Measurements from ENCODE around the gene LRRC63.

Gene LRRC63

GRCh38 chr13:46202966-46203365 lies 8.8 kb upstream of the LRRC63 start:
- CTCF ChIA-PET = interaction anchor here (0.6 to 1.5 kb wide), 2 partner anchors 18 to 20 kb away, joined by 3 to 4 read pairs; no protein-coding TSS in a partner anchor
- Histone ChIP-seq H3K4me1 (ENCODE audit: control insufficient read depth, insufficient read depth, low read length) (no peaks in the 10 kb centered on the region), H3K27ac (ENCODE audit: extremely low read depth, low read depth, low read length) (no peak overlapping the region), H3K36me3 (ENCODE audit: control insufficient read depth in 2 of 2, insufficient read depth in 1 of 2, low read length in 2 of 2) (no peaks in the 10 kb centered on the region), H3K9me3 (ENCODE audit: control insufficient read depth, insufficient read depth, low read depth, low read length) (no peaks in the 10 kb centered on the region), H3K4me3 (ENCODE audit: low read depth, low read length) (no peak overlapping the region)
- TF ChIP-seq ZSCAN30 (tag by site-specific recombination; IDR thresholded peaks at IDR 0.05) (no peak), ZBTB1 (tag by site-specific recombination; IDR thresholded peaks at IDR 0.05) (no peak), PATZ1 (tag by site-specific recombination; IDR thresholded peaks at IDR 0.05) (no peak), KLF7 (tag by site-specific recombination; IDR thresholded peaks at IDR 0.05; ENCODE audit: borderline replicate concordance) (no peak), SP2 (tag by site-specific recombination; IDR thresholded peaks at IDR 0.05) (no peak), PRDM2 (tag by site-specific recombination; IDR thresholded peaks at IDR 0.05; ENCODE audit: borderline replicate concordance) (no peak), PRDM6 (tag by site-specific recombination; IDR thresholded peaks at IDR 0.05) (no peak), ZNF449 (tag by site-specific recombination; IDR thresholded peaks at IDR 0.05) (no peak), ZNF76 (tag by site-specific recombination; IDR thresholded peaks at IDR 0.05; ENCODE audit: borderline replicate concordance, low read depth) (no peak), SCRT1 (tag by site-specific recombination; IDR thresholded peaks at IDR 0.05; ENCODE audit: borderline replicate concordance) (no peak), MZF1 (tag by site-specific recombination; IDR thresholded peaks at IDR 0.05; ENCODE audit: borderline replicate concordance) (no peak), SALL2 (tag by site-specific recombination; IDR thresholded peaks at IDR 0.05; ENCODE audit: borderline replicate concordance) (no peak), TSHZ1 (tag by site-specific recombination; IDR thresholded peaks at IDR 0.05; ENCODE audit: borderline replicate concordance) (no peak), ZNF561 (tag by site-specific recombination; IDR thresholded peaks at IDR 0.05; ENCODE audit: borderline replicate concordance) (no peak)
- POLR2A ChIA-PET = interaction anchor here (0.7 kb wide), 1 partner anchor 75 kb away, joined by 3 read pairs; no protein-coding TSS in a partner anchor
